K562 (cell line): ENCODE results near the gene ATAD2B. TPM values are rescaled to one million over a fixed set of nuclear protein-coding genes. Genes with fewer than 3 reads are reported as not detected.

Experiments used
- ATAC-seq: fragments of 200-7000 bp; cut with Tn5 transposase; 3 replicates; pipeline ENCODE4 v1.9.1; 2020; ENCODE audit warnings: moderate library complexity
- BruUV-seq: library from RNA; stranded (reverse); fragments of 400-500 nt; replicated peaks from 2 replicates; lab custom pipeline; 2021; lab: Mats Ljungman, UMichigan
- CTCF ChIA-PET: fragments of 300-600 bp; formaldehyde crosslinking; extraction: SDS; loops from one replicate; lab custom pipeline; 2021; ENCODE audit warnings: low intra/inter-chr PET ratio; lab: Yijun Ruan, JAX
- POLR2A ChIA-PET: fragments of 300-600, 350-650 bp; sonication (Branson Sonifier 250); formaldehyde crosslinking; extraction: SDS; loops from one replicate; lab custom pipeline; 2021; ENCODE audit warnings: antibody characterized with exemption, inconsistent platforms; lab: Yijun Ruan, JAX
- DNase-seq, 4 experiments: peaks; one replicate each; pipeline versions ENCODE4 v3.0.0 to v3.0.0-alpha.2; 2011 to 2018; ENCODE audit warnings: low spot score in 3 of 4, mixed read lengths in 3 of 4; ENCODE audit errors: extremely low read depth in 1 of 4
- FAIRE-seq: peaks from 2 replicates; lab custom pipeline; 2011; peaks lifted over from hg19 to GRCh38; lab: Jason Lieb, UNC
- H2AFZ ChIP-seq: 2 replicates; pipeline ENCODE4 v1.6.0; 2011; ENCODE audit warnings: low read depth, low read length, control low read depth, inconsistent platforms
- H3K27ac ChIP-seq: fragments of 200-600 bp; 3 replicates; pipeline ENCODE4 v1.8.0; 2011; ENCODE audit warnings: low read depth, mild to moderate bottlenecking, control low read depth, inconsistent platforms, low read length, moderate library complexity, mixed read lengths; ENCODE audit errors: extremely low read depth
- H3K27me3 ChIP-seq, 2 experiments: fragments of 300-600 bp in 1 of 2; 2 replicates in 1 of 2; 3 replicates in 1 of 2; pipeline versions ENCODE4 v1.6.0 to v1.8.0; 2011; ENCODE audit warnings: inconsistent platforms in 2 of 2, low read length in 2 of 2, mild to moderate bottlenecking in 1 of 2, mixed read lengths in 1 of 2, moderate library complexity in 1 of 2; ENCODE audit not compliant: control insufficient read depth in 2 of 2, insufficient read depth in 2 of 2
- H3K36me3 ChIP-seq: fragments of 300-600 bp; 3 replicates; pipeline ENCODE4 v1.8.0; 2011; ENCODE audit warnings: mild to moderate bottlenecking, low read length, inconsistent platforms; ENCODE audit not compliant: control insufficient read depth, insufficient read depth
- H3K4me1 ChIP-seq, 2 experiments: fragments of 200-600 bp in 1 of 2; replicated peaks in 1 of 2; 2 replicates in 1 of 2; 3 replicates in 1 of 2; pipeline versions ENCODE4 v1.5.1 to v1.8.0; 2011; ENCODE audit warnings: inconsistent platforms in 2 of 2, low read length in 2 of 2, mild to moderate bottlenecking in 1 of 2, mixed read lengths in 1 of 2, moderate library complexity in 1 of 2; ENCODE audit not compliant: control insufficient read depth in 2 of 2, insufficient read depth in 2 of 2
- H3K4me2 ChIP-seq: 2 replicates; pipeline ENCODE4 v1.6.1; 2011; ENCODE audit warnings: low read length, control low read depth, inconsistent platforms, mixed read lengths; ENCODE audit not compliant: insufficient read depth
- H3K4me3 ChIP-seq: fragments of 200-600 bp; sonication (generic), shearing (Covaris generic); 2 replicates; pipeline ENCODE4 v1.5.1; 2016; ENCODE audit warnings: control low read depth, inconsistent platforms
- H3K79me2 ChIP-seq: fragments of 200-600 bp; 3 replicates; pipeline ENCODE4 v1.8.0; 2011; ENCODE audit warnings: low read length, inconsistent platforms; ENCODE audit not compliant: control insufficient read depth, insufficient read depth
- H3K9ac ChIP-seq, 2 experiments: 2 replicates each; pipeline versions ENCODE4 v1.6.0 to v1.6.1; 2011; ENCODE audit warnings: low read depth in 2 of 2, low read length in 2 of 2, control low read depth in 1 of 2, inconsistent platforms in 1 of 2, mild to moderate bottlenecking in 1 of 2, mixed read lengths in 1 of 2; ENCODE audit not compliant: insufficient read depth in 1 of 2
- H3K9me1 ChIP-seq: one replicate; pipeline ENCODE4 v1.6.0; 2011; ENCODE audit warnings: inconsistent platforms, mild to moderate bottlenecking, low read length, moderate library complexity; ENCODE audit not compliant: control insufficient read depth, insufficient read depth
- H3K9me3 ChIP-seq: replicated peaks from 2 replicates; pipeline ENCODE4 v1.5.1; 2011; ENCODE audit warnings: low read depth, low read length, inconsistent platforms; ENCODE audit not compliant: control insufficient read depth, insufficient read depth
- H4K20me1 ChIP-seq: replicated peaks from 2 replicates; pipeline ENCODE4 v1.6.1; 2011; ENCODE audit warnings: low read length, inconsistent platforms, mixed read lengths; ENCODE audit not compliant: control insufficient read depth, insufficient read depth
- DACH1 ChIP-seq: fragments of 450-650 bp; IDR thresholded peaks from 2 replicates; pipeline ENCODE4 v1.6.1; 2018; ENCODE audit not compliant: partially characterized antibody
- FOS ChIP-seq: IDR thresholded peaks from 3 replicates; pipeline ENCODE4 v1.6.1; 2011; ENCODE audit not compliant: insufficient read length; ENCODE audit errors: extremely low read depth
- HDAC1 ChIP-seq, 2 experiments: fragments of 450-650 bp; IDR thresholded peaks; 2 replicates each; pipeline ENCODE4 v1.6.1; 2016 to 2017; ENCODE audit warnings: inconsistent platforms in 1 of 2, mild to moderate bottlenecking in 1 of 2, moderate library complexity in 1 of 2
- MIER1 ChIP-seq: fragments of 450-650 bp; IDR thresholded peaks from 2 replicates; pipeline ENCODE4 v1.6.1; 2016; ENCODE audit warnings: antibody characterized with exemption, mild to moderate bottlenecking, low read depth
- MYNN ChIP-seq, 2 experiments: sonication (generic); formaldehyde crosslinking in 1 of 2; IDR thresholded peaks; 2 replicates each; pipeline versions ENCODE4 v1.5.0 to v1.6.1; 2016 to 2020; ENCODE audit warnings: antibody characterized with exemption in 1 of 2, missing genetic modification reagents in 1 of 2
- NR2C2 ChIP-seq, 2 experiments: fragments of 200-800 bp in 1 of 2; sonication (Bioruptor generic) in 1 of 2; sonication (generic) in 1 of 2; formaldehyde crosslinking in 1 of 2; IDR thresholded peaks; 2 replicates each; pipeline versions ENCODE4 v1.6.1 to v1.8.0; 2016 to 2022; ENCODE audit warnings: mild to moderate bottlenecking in 1 of 2, missing compliant biosample characterization in 1 of 2, missing genetic modification characterization in 1 of 2, missing genetic modification reagents in 1 of 2
- SAFB2 ChIP-seq: fragments of 200-400 bp; formaldehyde crosslinking; IDR thresholded peaks from 2 replicates; pipeline ENCODE4 v1.6.1; 2018; ENCODE audit warnings: borderline replicate concordance, low read length, low read depth, moderate library complexity; ENCODE audit not compliant: severe bottlenecking
- SIX5 ChIP-seq, 2 experiments: IDR thresholded peaks; 2 replicates each; pipeline ENCODE4 v1.6.1; 2011; ENCODE audit warnings: low read length in 2 of 2, borderline replicate concordance in 1 of 2, low read depth in 1 of 2, mild to moderate bottlenecking in 1 of 2, moderate library complexity in 1 of 2; ENCODE audit not compliant: insufficient read depth in 1 of 2
- TCF7L2 ChIP-seq: fragments of 150-350 bp; IDR thresholded peaks from 2 replicates; pipeline ENCODE4 v1.6.1; 2016; ENCODE audit warnings: low read depth, mild to moderate bottlenecking, low read length, moderate library complexity
- in situ Hi-C: fragments of 300-500 bp; cut with MboI; formaldehyde crosslinking; loops from 4 replicates; pipeline ENCODE4 v1.15.0; 2018; ENCODE audit warnings: inconsistent platforms, mixed read lengths
- intact Hi-C: fragments of 100-400 bp; cut with micrococcal nuclease; formaldehyde crosslinking; loops from 2 replicates; pipeline ENCODE4 v1.14.2; 2022
- polyA plus RNA-seq, 8 experiments: library from polyadenylated mRNA; depleted of rRNA in 4 of 8; stranded (reverse) in 5 of 8; unstranded in 3 of 8; fragments of >200 nt; fragmentation: Nextera tagmentation in 2 of 8; fragmentation: Illumina TruSeq in 1 of 8; extraction: Ambion mirVana in 2 of 8; extraction: Trizol in 1 of 8; gene quantifications; 2 replicates each; pipeline versions ENCODE4 v1.2.1 to v1.2.3, GENCODE V29; 2011 to 2014; ENCODE audit warnings: inconsistent platforms in 1 of 8, missing spikeins in 1 of 8
- total RNA-seq, 7 experiments: library from RNA; depleted of rRNA in 6 of 7; stranded (reverse); fragments of >200 nt in 6 of 7; fragmentation: Illumina TruSeq in 2 of 7; extraction: Trizol in 2 of 7; gene quantifications; 2 replicates each; pipeline versions ENCODE4 v1.2.1 to v1.2.3, GENCODE V29; 2011 to 2021; ENCODE audit warnings: low replicate concordance in 1 of 7

Gene ATAD2B
- total and polyA plus RNA-seq, 9 of the 15 experiments (the other 6 are each of a cell fraction or from before 2014, with no cell fraction given): 3.2 to 21.6 (median 11.4) TPM

GRCh38 chr2:23754970-23755369 is 172.0 kb downstream of the ATAD2B start:
- Histone ChIP-seq H3K9me3 (no peaks in the 10 kb centered on the region), H3K9ac (no peak overlapping the region), H3K4me3 (no peak overlapping the region), H4K20me1 (no peaks in the 10 kb centered on the region), H2AFZ (no peak overlapping the region), H3K4me2 (no peak overlapping the region)
- ATAC-seq (no peak), FAIRE-seq (no peak)
- intact Hi-C loops: no loop called here
- in situ Hi-C loops: no loop called here
- ChIA-PET CTCF (no interaction called here), POLR2A (interaction anchor here (0.7 kb wide), 1 partner anchor 37 kb away, joined by 4 read pairs; no protein-coding TSS in a partner anchor)
- TF ChIP-seq MIER1 (no peak), HDAC1 (IDR thresholded peaks at IDR 0.05) (no peak), TCF7L2 (no peak), DACH1 (no peak), SAFB2 (no peak), NR2C2 (CRISPR knock-in tag; IDR thresholded peaks at IDR 0.05) (no peak), NR2C2 (tag; IDR thresholded peaks at IDR 0.05) (no peak), MYNN (IDR thresholded peaks at IDR 0.05) (no peak), MYNN (CRISPR knock-in tag; IDR thresholded peaks at IDR 0.05) (no peak), FOS (no peak), SIX5 (IDR thresholded peaks at IDR 0.05; ENCODE audit: borderline replicate concordance in 1 of 2, insufficient read depth in 1 of 2, low read depth in 1 of 2, low read length in 2 of 2) (no peak)
- TF ChIP-seq, all 486 proteins: peak for 0
- peaks cover 38% of the 10 kb centered on the region for H3K36me3 ChIP-seq
- peaks cover 0 to 2% of the 10 kb centered on the region in 2 experiments; a peak in 1 of 5 replicates for H3K4me1 ChIP-seq
- BruUV-seq: no TSS peak
- no peak overlapping the region for H3K27ac ChIP-seq
- H3K79me2 ChIP-seq: no peaks in the 10 kb centered on the region
- DNase-seq: no peak
- no peaks in the 10 kb centered on the region for H3K9me1 ChIP-seq
- no peaks in the 10 kb centered on the region for H3K27me3 ChIP-seq
